ENCODE results near the gene SND1. TPM values are rescaled to one million over a fixed set of nuclear protein-coding genes. Genes with fewer than 3 reads are reported as not detected.

Gene SND1
- polyA plus RNA-seq, 3 donors: 46.5 to 97.3 (median 79.8) TPM

- no peak overlapping the region for H2AFZ ChIP-seq (ENCODE audit: insufficient read depth, low read depth, low read length, poor library complexity, severe bottlenecking)
- no peak overlapping the region for H3K4me3 ChIP-seq (replicated peaks in 1 of 3; ENCODE audit: low read depth in 2 of 3, low read length in 3 of 3)
- H3K9me3 ChIP-seq (replicated peaks in 1 of 2; ENCODE audit: control insufficient read depth in 1 of 2, insufficient read depth in 1 of 2, low read length in 2 of 2): no peaks in the 10 kb centered on the region
- Mint-ChIP-seq H3K36me3 (peaks cover 83 to 85% of the 10 kb centered on the region in 2 donors), H3K27me3 (ENCODE audit: low read depth in 3 of 3) (peaks cover 0 to 2% (median 0%) of the 10 kb centered on the region in 3 donors), H3K27ac (no peak overlapping the region), H3K4me1 (peaks cover 3% of the 10 kb centered on the region), H3K9me3 (no peaks in the 10 kb centered on the region), H3K4me3 (no peak overlapping the region)
- WGBS (ENCODE audit: insufficient coverage): 100% methylated on average over 2 of the region's 7 CpGs
- H4K20me1 ChIP-seq (ENCODE audit: insufficient read depth, low read length): peaks cover 41% of the 10 kb centered on the region
- no peak for DNase-seq
- H3K27me3 ChIP-seq (ENCODE audit: control insufficient read depth in 2 of 2, insufficient read depth in 2 of 2, low read length in 2 of 2): no peaks in the 10 kb centered on the region
- TF ChIP-seq CTCF (IDR thresholded peaks at IDR 0.05): no peak
- peaks cover 62 to 98% of the 10 kb centered on the region in 2 donors for H3K36me3 ChIP-seq (replicated peaks in 1 of 2; ENCODE audit: control insufficient read depth in 1 of 2, insufficient read depth in 2 of 2, low read length in 2 of 2)
- H3K27ac ChIP-seq (ENCODE audit: low read depth in 1 of 2, low read length in 2 of 2): no peak overlapping the region
- no peak overlapping the region for H3K9ac ChIP-seq (ENCODE audit: insufficient read depth, low read length, poor library complexity, severe bottlenecking)
- H3K79me2 ChIP-seq (ENCODE audit: insufficient read depth, low read length): peaks cover 57% of the 10 kb centered on the region
- H3K4me1 ChIP-seq (ENCODE audit: control insufficient read depth in 1 of 2, insufficient read depth in 2 of 2, low read length in 2 of 2): no peaks in the 10 kb centered on the region
- no peak overlapping the region for H3K4me2 ChIP-seq (replicated peaks; ENCODE audit: extremely low read depth, low read length, poor library complexity, severe bottlenecking)
- intact Hi-C loops (cut with micrococcal nuclease): no loop called here
These were observed 66.3 kb downstream of the SND1 start for GRCh38 chr7:127718340-127718679.

GRCh38 chr7:127726476-127726875 lies 74.5 kb downstream of the SND1 start:
- Mint-ChIP-seq H3K27me3 (ENCODE audit: low read depth in 3 of 3) (peaks cover 0 to 2% (median 0%) of the 10 kb centered on the region in 3 donors), H3K36me3 (peaks cover 76 to 93% of the 10 kb centered on the region in 2 donors), H3K9me3 (no peaks in the 10 kb centered on the region), H3K4me1 (no peaks in the 10 kb centered on the region), H3K4me3 (no peak overlapping the region), H3K27ac (no peak overlapping the region)
- intact Hi-C loops (cut with micrococcal nuclease): no loop called here
- no peak overlapping the region for H2AFZ ChIP-seq (ENCODE audit: insufficient read depth, low read depth, low read length, poor library complexity, severe bottlenecking)
- no peaks in the 10 kb centered on the region for H3K27me3 ChIP-seq (ENCODE audit: control insufficient read depth in 2 of 2, insufficient read depth in 2 of 2, low read length in 2 of 2)
- peaks cover 42% of the 10 kb centered on the region for H4K20me1 ChIP-seq (ENCODE audit: insufficient read depth, low read length)
- TF ChIP-seq CTCF (IDR thresholded peaks at IDR 0.05): no peak
- no peak overlapping the region for H3K4me2 ChIP-seq (replicated peaks; ENCODE audit: extremely low read depth, low read length, poor library complexity, severe bottlenecking)
- no peak overlapping the region for H3K27ac ChIP-seq (ENCODE audit: low read depth in 1 of 2, low read length in 2 of 2)
- no peak overlapping the region for H3K9ac ChIP-seq (ENCODE audit: insufficient read depth, low read length, poor library complexity, severe bottlenecking)
- no peaks in the 10 kb centered on the region for H3K4me1 ChIP-seq (ENCODE audit: control insufficient read depth in 1 of 2, insufficient read depth in 2 of 2, low read length in 2 of 2)
- 100% methylated on average over 1 of the region's 3 CpGs for WGBS (ENCODE audit: insufficient coverage)
- peaks cover 70 to 97% of the 10 kb centered on the region in 2 donors for H3K36me3 ChIP-seq (replicated peaks in 1 of 2; ENCODE audit: control insufficient read depth in 1 of 2, insufficient read depth in 2 of 2, low read length in 2 of 2)
- peaks cover 35% of the 10 kb centered on the region for H3K79me2 ChIP-seq (ENCODE audit: insufficient read depth, low read length)
- no peak overlapping the region for H3K4me3 ChIP-seq (replicated peaks in 1 of 3; ENCODE audit: low read depth in 2 of 3, low read length in 3 of 3)
- no peak for DNase-seq
- H3K9me3 ChIP-seq (replicated peaks in 1 of 2; ENCODE audit: control insufficient read depth in 1 of 2, insufficient read depth in 1 of 2, low read length in 2 of 2): no peaks in the 10 kb centered on the region

Data from CD14-positive monocyte (primary cell).